IMR-90 (cell line): ENCODE data around the gene CDK2AP2. TPM values are rescaled to one million over a fixed set of nuclear protein-coding genes. Genes with fewer than 3 reads are reported as not detected.

Source experiments
- ATAC-seq: fragments of 200-7000 bp; cut with Tn5 transposase; 2 replicates; pipeline ENCODE4 v1.9.1; 2020; ENCODE audit warnings: low read depth, mild to moderate bottlenecking, moderate library complexity
- BruUV-seq: library from RNA; stranded (reverse); fragments of 400-500 nt; replicated peaks from 2 replicates; lab custom pipeline; 2021; lab: Mats Ljungman, UMichigan
- CTCF ChIA-PET: fragments of 300-600 bp; formaldehyde crosslinking; extraction: SDS; loops from one replicate; lab custom pipeline; 2021; ENCODE audit warnings: antibody characterized with exemption; lab: Yijun Ruan, JAX
- POLR2A ChIA-PET: fragments of 300-600 bp; sonication (Branson Sonifier 250); formaldehyde crosslinking; loops from one replicate; lab custom pipeline; 2022; ENCODE audit warnings: antibody characterized with exemption; ENCODE audit not compliant: unreplicated experiment; lab: Charles Lee
- DNase-seq: peaks from one replicate; pipeline ENCODE4 v3.0.0; 2013
- H2AFZ ChIP-seq: replicated peaks from 2 replicates; pipeline ENCODE3; 2013; ENCODE audit warnings: low read length, mild to moderate bottlenecking; ENCODE audit not compliant: poor library complexity
- H2AK5ac ChIP-seq: 2 replicates; pipeline ENCODE4 v1.6.1; 2013; ENCODE audit warnings: low read depth, low read length, inconsistent platforms
- H2AK9ac ChIP-seq: replicated peaks from 2 replicates; pipeline ENCODE3; 2013; ENCODE audit warnings: mild to moderate bottlenecking, low read depth, low read length, moderate library complexity; ENCODE audit not compliant: poor library complexity
- H2BK120ac ChIP-seq: 2 replicates; pipeline ENCODE4 v1.6.1; 2013; ENCODE audit warnings: low read depth, low read length, inconsistent platforms
- H2BK15ac ChIP-seq: 3 replicates; pipeline ENCODE4 v1.6.1; 2013; ENCODE audit warnings: low read depth, low read length, inconsistent platforms
- H2BK20ac ChIP-seq: 2 replicates; pipeline ENCODE4 v1.6.1; 2013; ENCODE audit warnings: low read depth, mild to moderate bottlenecking, inconsistent platforms, low read length, moderate library complexity
- H2BK5ac ChIP-seq: 2 replicates; pipeline ENCODE4 v1.6.1; 2013; ENCODE audit warnings: mild to moderate bottlenecking, low read depth, low read length, inconsistent platforms; ENCODE audit not compliant: poor library complexity, severe bottlenecking
- H3K14ac ChIP-seq: replicated peaks from 2 replicates; pipeline ENCODE4 v1.6.1; 2013; ENCODE audit warnings: low read depth, low read length, inconsistent platforms
- H3K18ac ChIP-seq: 2 replicates; pipeline ENCODE4 v1.6.1; 2013; ENCODE audit warnings: low read depth, low read length, control low read depth
- H3K23ac ChIP-seq: 2 replicates; pipeline ENCODE4 v1.6.1; 2013; ENCODE audit warnings: low read depth, low read length, inconsistent platforms
- H3K27ac ChIP-seq: 2 replicates; pipeline ENCODE4 v1.5.1; 2013; ENCODE audit warnings: mild to moderate bottlenecking, control low read depth, low read length; ENCODE audit not compliant: insufficient read depth
- H3K27me3 ChIP-seq: 2 replicates; pipeline ENCODE4 v1.6.1; 2013; ENCODE audit warnings: low read length; ENCODE audit not compliant: control insufficient read depth, insufficient read depth
- H3K36me3 ChIP-seq: 2 replicates; pipeline ENCODE4 v1.6.1; 2013; ENCODE audit warnings: low read length, mixed read lengths; ENCODE audit not compliant: control insufficient read depth, insufficient read depth
- H3K4ac ChIP-seq: 2 replicates; pipeline ENCODE4 v1.6.1; 2013; ENCODE audit warnings: low read depth, low read length, inconsistent platforms
- H3K4me1 ChIP-seq: 2 replicates; pipeline ENCODE4 v1.6.1; 2013; ENCODE audit warnings: low read length, mixed read lengths; ENCODE audit not compliant: control insufficient read depth, insufficient read depth
- H3K4me2 ChIP-seq: 2 replicates; pipeline ENCODE4 v1.6.1; 2013; ENCODE audit warnings: low read depth, mild to moderate bottlenecking, control low read depth, low read length, moderate library complexity
- H3K4me3 ChIP-seq: 2 replicates; pipeline ENCODE4 v1.5.1; 2013; ENCODE audit warnings: low read depth, mild to moderate bottlenecking, control low read depth, low read length, moderate library complexity; ENCODE audit not compliant: insufficient read depth
- H3K56ac ChIP-seq: 2 replicates; pipeline ENCODE4 v1.6.1; 2013; ENCODE audit warnings: low read length, inconsistent platforms; ENCODE audit not compliant: insufficient read depth; ENCODE audit errors: extremely low read depth
- H3K79me1 ChIP-seq, 2 experiments: 2 replicates each; pipeline ENCODE4 v1.6.1; 2013; ENCODE audit warnings: low read length in 2 of 2, inconsistent platforms in 1 of 2, low read depth in 1 of 2
- H3K9ac ChIP-seq: 2 replicates; pipeline ENCODE4 v1.6.1; 2013; ENCODE audit warnings: low read depth, low read length, control low read depth
- H3K9me1 ChIP-seq: 2 replicates; pipeline ENCODE4 v1.6.1; 2013; ENCODE audit warnings: low read length, inconsistent platforms; ENCODE audit not compliant: insufficient read depth
- H3K9me3 ChIP-seq: 2 replicates; pipeline ENCODE4 v1.6.1; 2013; ENCODE audit warnings: low read length; ENCODE audit not compliant: control insufficient read depth, insufficient read depth
- H4K20me1 ChIP-seq: 2 replicates; pipeline ENCODE4 v1.6.1; 2013; ENCODE audit warnings: low read length, inconsistent platforms; ENCODE audit not compliant: insufficient read depth
- H4K5ac ChIP-seq: 2 replicates; pipeline ENCODE4 v1.6.1; 2013; ENCODE audit warnings: mild to moderate bottlenecking, low read depth, low read length, control low read depth
- H4K8ac ChIP-seq, 2 experiments: 2 replicates each; pipeline ENCODE4 v1.6.1; 2013; ENCODE audit warnings: low read depth in 2 of 2, low read length in 2 of 2, control low read depth in 1 of 2, inconsistent platforms in 1 of 2
- H4K91ac ChIP-seq: 2 replicates; pipeline ENCODE4 v1.6.1; 2013; ENCODE audit warnings: low read depth, low read length, inconsistent platforms; ENCODE audit not compliant: insufficient read depth
- BHLHE40 ChIP-seq: fragments of 150-350 bp; IDR thresholded peaks from 2 replicates; pipeline ENCODE4 v1.6.1; 2016; ENCODE audit warnings: mild to moderate bottlenecking, low read depth, low read length
- CEBPB ChIP-seq: IDR thresholded peaks from 2 replicates; pipeline ENCODE4 v1.6.1; 2012; ENCODE audit warnings: low read depth, low read length, improper control_type of control experiment
- FOS ChIP-seq: fragments of 150-350 bp; IDR thresholded peaks from 2 replicates; pipeline ENCODE4 v1.6.1; 2016; ENCODE audit warnings: low read depth, low read length
- MXI1 ChIP-seq: IDR thresholded peaks from 2 replicates; pipeline ENCODE4 v1.6.1; 2012; ENCODE audit warnings: low read depth, mild to moderate bottlenecking, low read length, moderate library complexity, borderline replicate concordance
- POLR2A ChIP-seq: IDR thresholded peaks from 2 replicates; pipeline ENCODE4 v1.6.1; 2012; ENCODE audit warnings: mild to moderate bottlenecking, low read depth, low read length
- WGBS, 2 experiments: methylation state at CpG; one replicate each; pipeline versions ENCODE4 v1.1.5 to v1.1.7; 2013; ENCODE audit warnings: missing lambda C conversion rate in 2 of 2; ENCODE audit not compliant: insufficient read length in 1 of 2; ENCODE audit errors: extremely low coverage in 2 of 2; 5-methylcytosine and 5-hydroxymethylcytosine counted together
- dilution Hi-C: fragments of 300-500 bp; cut with HindIII; formaldehyde crosslinking; loops from one replicate; pipeline ENCODE4 v1.14.3; 2018; ENCODE audit warnings: low sequenced_read_pairs; ENCODE audit not compliant: unreplicated experiment
- in situ Hi-C: fragments of 300-500 bp; cut with MboI; formaldehyde crosslinking; loops from 3 replicates; pipeline ENCODE4 v1.14.3; 2019; ENCODE audit warnings: low sequenced_read_pairs, inconsistent platforms, mixed read lengths
- intact Hi-C: fragments of 100-400 bp; cut with micrococcal nuclease; formaldehyde crosslinking; loops from 2 replicates; pipeline ENCODE4 v1.10.0; 2022
- polyA plus RNA-seq, 3 experiments: library from polyadenylated mRNA; depleted of rRNA; stranded (reverse); fragments of >200 nt; gene quantifications; 2 replicates each; pipeline ENCODE4 v1.2.3, GENCODE V29; 2012; ENCODE audit warnings: low replicate concordance in 1 of 3
- total RNA-seq: library from RNA; depleted of rRNA; stranded (reverse); fragments of >200 nt; gene quantifications from 2 replicates; pipeline ENCODE4 v1.2.3, GENCODE V29; 2012

CDK2AP2 gene
- total and polyA plus RNA-seq, 2 of the 4 experiments (the other 2 are of a cell fraction): 8.1 to 44.7 TPM

DNA sequence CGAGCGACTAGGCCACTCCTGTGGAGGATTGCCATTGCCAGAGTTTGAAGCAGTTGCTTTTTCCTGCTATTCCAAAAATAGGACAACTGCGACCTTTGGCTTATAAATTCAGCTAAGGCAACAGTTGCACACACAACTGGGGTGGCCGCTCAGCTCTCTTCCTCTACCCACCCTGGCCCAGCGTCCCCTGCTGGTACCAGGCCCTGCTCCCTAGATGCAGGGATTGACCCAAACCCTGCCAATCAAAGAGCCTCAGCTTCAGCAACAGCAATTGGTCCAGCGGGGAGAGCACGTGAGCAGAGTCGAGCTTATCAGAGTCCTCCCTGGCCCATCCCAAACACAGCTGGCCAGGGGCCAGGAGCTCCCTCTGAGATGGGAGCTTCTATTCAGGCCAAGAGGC is 37.3 kb upstream of the CDK2AP2 start:
- Histone ChIP-seq H3K18ac (no peak overlapping the region), H4K20me1 (no peaks in the 10 kb centered on the region), H3K27me3 (peaks cover 25% of the 10 kb centered on the region), H2BK120ac (no peak overlapping the region), H4K5ac (no peak overlapping the region), H3K4me3 (no peak overlapping the region), H3K36me3 (no peaks in the 10 kb centered on the region), H2BK15ac (no peak overlapping the region), H4K91ac (no peak overlapping the region), H3K79me1 (no peaks in the 10 kb centered on the region), H3K4ac (no peak overlapping the region), H2AFZ (no peak overlapping the region), H3K9me3 (no peaks in the 10 kb centered on the region), H3K14ac (no peak overlapping the region), H2BK5ac (no peak overlapping the region), H2BK20ac (no peak overlapping the region), H2AK5ac (no peak overlapping the region), H3K9me1 (no peaks in the 10 kb centered on the region), H3K27ac (no peak overlapping the region), H3K4me2 (no peak overlapping the region), H4K8ac (no peak overlapping the region), H2AK9ac (no peak overlapping the region), H3K23ac (no peak overlapping the region), H3K4me1 (no peaks in the 10 kb centered on the region), H3K56ac (no peak overlapping the region), H3K9ac (no peak overlapping the region)
- no TSS peak for BruUV-seq
- DNase-seq: no peak
- ChIA-PET POLR2A (no interaction called here), CTCF (no interaction called here)
- intact Hi-C loops (no loop called here), in situ Hi-C loops (no loop called here), dilution Hi-C loops (no loop called here)
- ATAC-seq: no peak
- WGBS, 2 experiments: 36% methylated on average over 2 of the region's 8 CpGs; no CpG with 5 or more reads in 1 of the 2 experiments
- no peak for TF ChIP-seq BHLHE40
- no peak for TF ChIP-seq MXI1
- no peak for TF ChIP-seq POLR2A
- no peak for TF ChIP-seq FOS
- no peak for TF ChIP-seq CEBPB
